GM06990 (cell line): ENCODE data around the gene HSF2.

Source experiments
- DNase-seq: peaks from one replicate; pipeline ENCODE4 v3.0.0-alpha.2; 2011; ENCODE audit not compliant: insufficient read length; ENCODE audit errors: extremely low read depth
- H3K27me3 ChIP-seq: replicated peaks from 2 replicates; pipeline ENCODE4 v1.6.0; 2011; ENCODE audit warnings: low read length; ENCODE audit not compliant: control insufficient read depth, insufficient read depth
- H3K36me3 ChIP-seq: 2 replicates; pipeline ENCODE4 v1.5.1; 2011; ENCODE audit warnings: low read length; ENCODE audit not compliant: control insufficient read depth, insufficient read depth
- H3K4me3 ChIP-seq: replicated peaks from 2 replicates; pipeline ENCODE4 v1.5.1; 2011; ENCODE audit warnings: low read depth, mild to moderate bottlenecking, control low read depth, low read length
- CTCF ChIP-seq: IDR thresholded peaks from 2 replicates; pipeline ENCODE4 v1.5.1; 2011; ENCODE audit warnings: low read length, control low read depth, mild to moderate bottlenecking, inconsistent platforms; ENCODE audit not compliant: insufficient read depth, poor library complexity, severe bottlenecking

Gene HSF2

DNA sequence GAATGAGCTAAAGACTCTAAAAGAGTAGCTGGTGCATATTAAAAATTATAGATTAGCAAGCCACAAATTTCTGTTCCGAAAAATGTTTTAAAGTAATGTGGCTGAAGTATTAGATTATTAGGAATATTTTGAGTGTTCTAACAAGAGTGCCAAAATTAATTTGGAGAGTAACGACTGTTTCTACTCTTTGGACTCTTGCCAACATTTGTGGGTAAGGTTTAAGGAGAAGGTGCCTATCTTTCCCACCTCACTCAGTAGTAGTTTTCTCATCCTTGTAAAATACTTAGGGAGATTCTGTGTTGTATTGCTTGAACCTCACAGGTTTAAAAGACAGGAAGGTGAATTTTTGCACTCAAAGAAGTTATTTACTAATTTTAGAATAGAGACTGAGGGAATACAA, 5.0 kb downstream of the HSF2 start:
- no peaks in the 10 kb centered on the region for H3K36me3 ChIP-seq
- no peak for TF ChIP-seq CTCF

DNA sequence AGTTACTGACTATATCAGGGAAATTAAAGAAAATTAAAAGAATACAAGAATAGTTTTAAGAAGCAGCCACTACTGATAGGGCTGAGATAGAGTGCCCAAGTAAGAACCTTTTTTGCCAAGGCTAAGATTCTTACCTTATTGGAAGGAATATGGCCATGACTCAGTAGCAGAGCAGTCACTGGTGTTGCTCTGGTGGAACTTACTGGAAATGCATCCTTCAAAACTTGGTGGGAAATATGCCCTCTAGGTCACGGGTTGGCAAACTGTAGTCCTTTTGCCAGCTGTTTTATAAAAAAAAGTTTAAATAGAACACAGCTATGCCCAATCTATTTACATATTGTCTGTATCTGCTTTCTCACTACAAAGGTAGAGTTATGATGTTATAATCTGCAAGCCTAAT, 6.0 kb downstream of the HSF2 start:
- H3K36me3 ChIP-seq = no peaks in the 10 kb centered on the region
- TF ChIP-seq CTCF = no peak
- no peak overlapping the region for H3K4me3 ChIP-seq
- H3K27me3 ChIP-seq = no peaks in the 10 kb centered on the region
- DNase-seq = no peak

More for the DNA sequence above, 5.0 kb downstream of the HSF2 start:
- no peaks in the 10 kb centered on the region for H3K27me3 ChIP-seq
- DNase-seq = no peak
- no peak overlapping the region for H3K4me3 ChIP-seq

- DNase-seq = no peak
- Histone ChIP-seq H3K27me3 (no peaks in the 10 kb centered on the region), H3K36me3 (no peaks in the 10 kb centered on the region), H3K4me3 (no peak overlapping the region)
- TF ChIP-seq CTCF = no peak
These were observed 6.7 kb downstream of the HSF2 start for GRCh38 chr6:122406187-122406586.

- no peaks in the 10 kb centered on the region; the same call in 1 of the 2 replicates for H3K36me3 ChIP-seq
- TF ChIP-seq CTCF = no peak
- no peak for DNase-seq
- H3K4me3 ChIP-seq = no peak overlapping the region
- no peaks in the 10 kb centered on the region for H3K27me3 ChIP-seq
These were observed 8.3 kb downstream of the HSF2 start for GRCh38 chr6:122407712-122408111.

DNA sequence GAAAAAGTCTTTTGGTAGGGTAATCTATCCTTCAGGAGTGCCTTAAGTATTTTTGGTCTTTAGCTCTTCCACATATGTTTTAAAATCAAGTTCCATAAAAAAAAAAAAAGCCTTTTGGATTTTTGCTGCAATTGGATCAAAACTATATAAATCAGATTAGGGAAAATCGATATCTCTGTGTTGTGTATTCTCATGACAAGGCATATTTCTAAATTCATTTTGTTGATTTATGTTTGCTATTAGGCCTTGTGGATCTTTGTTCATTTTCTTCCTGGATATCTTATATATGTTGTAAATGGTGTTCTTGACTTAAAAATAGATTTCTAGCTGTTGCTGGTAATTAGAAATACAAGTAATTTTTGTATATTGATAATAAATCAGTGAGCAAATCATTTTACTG, 8.8 kb downstream of the HSF2 start:
- no peaks in the 10 kb centered on the region for H3K27me3 ChIP-seq
- no peak for TF ChIP-seq CTCF
- no peak overlapping the region for H3K4me3 ChIP-seq
- no peaks in the 10 kb centered on the region; the same call in 1 of the 2 replicates for H3K36me3 ChIP-seq
- no peak for DNase-seq
